Neural progenitor cell (in vitro differentiated cells): ENCODE measurements around the gene TPST1.

Experiments used
- EZH2 ChIP-seq: fragments of 200-600 bp; sonication (generic); IDR thresholded peaks from 2 replicates; pipeline ENCODE4 v1.6.1; 2017; ENCODE audit warnings: antibody characterized with exemption, mild to moderate bottlenecking, moderate library complexity
- EZH2phosphoT487 ChIP-seq: fragments of 200-600 bp; sonication (generic); IDR thresholded peaks from 2 replicates; pipeline ENCODE4 v1.6.1; 2017; ENCODE audit warnings: antibody characterized with exemption
- TF ChIP-seq, protein P1 (sequence below): fragments of 200-600 bp; sonication (generic); IDR thresholded peaks from 2 replicates; pipeline ENCODE4 v1.5.1; 2017; ENCODE audit warnings: antibody characterized with exemption, mild to moderate bottlenecking

DNA sequence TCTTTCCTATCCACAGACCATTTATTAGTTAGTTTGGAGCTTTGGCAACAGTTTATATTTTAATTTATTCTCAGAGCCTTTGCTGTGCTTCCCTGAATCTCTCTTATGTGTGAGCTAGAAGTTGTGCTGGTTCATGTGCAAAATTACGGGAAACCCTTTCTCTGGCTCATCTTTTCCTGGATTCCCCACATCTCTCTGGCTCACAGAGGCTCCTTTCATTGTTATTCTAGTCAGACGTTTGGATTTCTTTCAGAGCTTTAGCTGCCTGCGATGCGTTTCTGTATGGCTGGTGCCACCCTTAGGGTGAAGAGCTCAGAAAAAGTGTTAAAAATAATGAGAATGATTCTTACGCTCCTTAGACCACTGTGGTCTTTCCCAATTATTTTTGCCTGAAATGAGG is 53.3 kb downstream of the TPST1 start:
- TF ChIP-seq EZH2phosphoT487 (no peak), EZH2 (no peak)
- TF ChIP-seq, protein P1, sequence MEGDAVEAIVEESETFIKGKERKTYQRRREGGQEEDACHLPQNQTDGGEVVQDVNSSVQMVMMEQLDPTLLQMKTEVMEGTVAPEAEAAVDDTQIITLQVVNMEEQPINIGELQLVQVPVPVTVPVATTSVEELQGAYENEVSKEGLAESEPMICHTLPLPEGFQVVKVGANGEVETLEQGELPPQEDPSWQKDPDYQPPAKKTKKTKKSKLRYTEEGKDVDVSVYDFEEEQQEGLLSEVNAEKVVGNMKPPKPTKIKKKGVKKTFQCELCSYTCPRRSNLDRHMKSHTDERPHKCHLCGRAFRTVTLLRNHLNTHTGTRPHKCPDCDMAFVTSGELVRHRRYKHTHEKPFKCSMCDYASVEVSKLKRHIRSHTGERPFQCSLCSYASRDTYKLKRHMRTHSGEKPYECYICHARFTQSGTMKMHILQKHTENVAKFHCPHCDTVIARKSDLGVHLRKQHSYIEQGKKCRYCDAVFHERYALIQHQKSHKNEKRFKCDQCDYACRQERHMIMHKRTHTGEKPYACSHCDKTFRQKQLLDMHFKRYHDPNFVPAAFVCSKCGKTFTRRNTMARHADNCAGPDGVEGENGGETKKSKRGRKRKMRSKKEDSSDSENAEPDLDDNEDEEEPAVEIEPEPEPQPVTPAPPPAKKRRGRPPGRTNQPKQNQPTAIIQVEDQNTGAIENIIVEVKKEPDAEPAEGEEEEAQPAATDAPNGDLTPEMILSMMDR = no peak
